Measurements from ENCODE around the gene HOXC9.

HOXC9 gene

DNA sequence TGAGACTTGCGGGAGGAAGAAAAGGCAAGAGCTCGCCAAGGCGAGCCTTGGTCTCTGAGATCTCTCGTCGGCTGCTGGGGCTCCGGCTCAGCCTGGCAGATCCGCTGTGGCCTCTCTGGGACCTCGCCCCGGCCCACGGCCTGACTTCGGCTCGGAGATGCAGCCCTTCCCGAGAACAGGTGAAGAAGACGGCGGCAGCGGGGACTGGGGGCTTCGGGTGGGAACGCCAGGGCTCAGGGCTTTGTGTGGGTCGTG is 6.0 kb upstream of the HOXC9 start:
- peaks cover 97% of the 10 kb centered on the region for H3K27me3 ChIP-seq (ENCODE audit: low read depth, low read length)
- H3K4me1 ChIP-seq (ENCODE audit: control insufficient read depth in 1 of 2, insufficient read depth in 2 of 2, low read length in 2 of 2): peaks cover 0 to 26% of the 10 kb centered on the region in 2 donors
- H3K4me3 ChIP-seq (ENCODE audit: low read depth in 1 of 2, low read length in 2 of 2): no peak overlapping the region
- no peaks in the 10 kb centered on the region for H3K9me3 ChIP-seq (ENCODE audit: control insufficient read depth in 1 of 2, low read length in 2 of 2)
- H3K36me3 ChIP-seq (ENCODE audit: control insufficient read depth in 1 of 2, insufficient read depth in 2 of 2, low read length in 2 of 2): no peaks in the 10 kb centered on the region
- no peak overlapping the region for H3K27ac ChIP-seq (ENCODE audit: low read length)

DNA sequence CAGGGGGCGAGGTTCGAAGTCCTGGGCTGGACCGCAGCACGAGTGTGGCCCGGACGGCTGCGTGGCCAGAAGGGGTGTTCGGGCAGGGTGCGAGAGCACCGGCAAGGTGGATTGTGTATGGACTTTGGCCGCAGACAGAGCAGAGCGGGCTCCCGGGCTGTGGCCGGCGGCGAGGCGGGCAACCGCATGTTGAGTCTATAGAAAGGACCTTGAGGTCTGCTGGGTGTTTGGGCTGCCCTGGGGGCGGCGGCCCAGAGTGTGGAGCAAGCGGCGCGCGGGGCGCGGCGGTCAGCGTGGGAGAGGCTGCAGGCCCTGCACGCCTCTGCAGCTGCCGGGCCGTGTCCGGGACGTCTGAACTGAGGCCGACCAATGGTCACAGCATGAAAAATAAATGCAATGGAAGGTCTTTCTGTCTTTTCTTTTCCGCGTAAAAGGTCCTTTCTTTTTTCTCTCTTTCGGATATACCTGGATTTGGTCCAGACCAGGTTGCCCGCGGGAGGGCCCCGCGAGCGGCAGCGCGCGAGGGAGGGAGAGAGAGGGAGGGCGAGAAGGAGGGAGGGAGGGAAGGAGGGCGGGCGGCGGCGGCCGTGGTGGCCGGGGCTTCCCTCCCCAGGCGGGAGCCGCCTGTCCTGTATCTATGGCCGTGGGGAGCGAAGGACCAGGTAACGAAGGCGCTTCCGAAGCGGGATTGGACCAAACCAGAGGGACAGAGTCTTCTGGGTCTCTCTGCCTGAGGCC is 5.5 kb upstream of the HOXC9 start:
- Histone ChIP-seq H3K9me3 (ENCODE audit: control insufficient read depth in 1 of 2, low read length in 2 of 2) (no peaks in the 10 kb centered on the region), H3K36me3 (ENCODE audit: control insufficient read depth in 1 of 2, insufficient read depth in 2 of 2, low read length in 2 of 2) (no peaks in the 10 kb centered on the region), H3K27me3 (ENCODE audit: low read depth, low read length) (peaks cover 94% of the 10 kb centered on the region), H3K4me3 (ENCODE audit: low read depth in 1 of 2, low read length in 2 of 2) (peak overlapping the region in 1 of 2 donors; percentile 31), H3K27ac (ENCODE audit: low read length) (no peak overlapping the region), H3K4me1 (ENCODE audit: control insufficient read depth in 1 of 2, insufficient read depth in 2 of 2, low read length in 2 of 2) (peaks cover 0 to 26% of the 10 kb centered on the region in 2 donors)

DNA sequence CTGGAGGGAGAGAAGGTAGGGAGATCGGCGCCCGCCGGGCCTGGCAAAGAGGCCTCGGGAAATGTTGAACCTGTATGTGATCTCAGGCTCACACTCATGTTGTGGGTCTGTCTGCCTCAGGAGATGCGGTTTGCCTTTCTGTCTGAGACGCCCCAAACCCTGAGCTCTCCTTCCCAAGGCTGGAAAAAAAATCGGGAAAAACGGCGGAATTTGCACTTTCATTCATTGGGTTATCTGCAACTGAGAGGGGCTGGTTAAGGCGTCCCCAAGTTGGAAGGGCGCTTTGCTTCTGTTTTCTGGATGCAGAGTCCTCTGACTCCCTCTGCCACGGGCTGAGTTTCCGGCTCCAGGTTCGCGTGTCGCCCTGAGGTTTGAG is 5.0 kb upstream of the HOXC9 start:
- Histone ChIP-seq H3K4me3 (ENCODE audit: low read depth in 1 of 2, low read length in 2 of 2) (peak overlapping the region; percentile 66 to 71), H3K9me3 (ENCODE audit: control insufficient read depth in 1 of 2, low read length in 2 of 2) (no peaks in the 10 kb centered on the region), H3K36me3 (ENCODE audit: control insufficient read depth in 1 of 2, insufficient read depth in 2 of 2, low read length in 2 of 2) (peaks cover 0 to 3% of the 10 kb centered on the region in 2 donors), H3K4me1 (ENCODE audit: control insufficient read depth in 1 of 2, insufficient read depth in 2 of 2, low read length in 2 of 2) (peaks cover 0 to 29% of the 10 kb centered on the region in 2 donors), H3K27ac (ENCODE audit: low read length) (no peak overlapping the region), H3K27me3 (ENCODE audit: low read depth, low read length) (peaks cover 94% of the 10 kb centered on the region)

DNA sequence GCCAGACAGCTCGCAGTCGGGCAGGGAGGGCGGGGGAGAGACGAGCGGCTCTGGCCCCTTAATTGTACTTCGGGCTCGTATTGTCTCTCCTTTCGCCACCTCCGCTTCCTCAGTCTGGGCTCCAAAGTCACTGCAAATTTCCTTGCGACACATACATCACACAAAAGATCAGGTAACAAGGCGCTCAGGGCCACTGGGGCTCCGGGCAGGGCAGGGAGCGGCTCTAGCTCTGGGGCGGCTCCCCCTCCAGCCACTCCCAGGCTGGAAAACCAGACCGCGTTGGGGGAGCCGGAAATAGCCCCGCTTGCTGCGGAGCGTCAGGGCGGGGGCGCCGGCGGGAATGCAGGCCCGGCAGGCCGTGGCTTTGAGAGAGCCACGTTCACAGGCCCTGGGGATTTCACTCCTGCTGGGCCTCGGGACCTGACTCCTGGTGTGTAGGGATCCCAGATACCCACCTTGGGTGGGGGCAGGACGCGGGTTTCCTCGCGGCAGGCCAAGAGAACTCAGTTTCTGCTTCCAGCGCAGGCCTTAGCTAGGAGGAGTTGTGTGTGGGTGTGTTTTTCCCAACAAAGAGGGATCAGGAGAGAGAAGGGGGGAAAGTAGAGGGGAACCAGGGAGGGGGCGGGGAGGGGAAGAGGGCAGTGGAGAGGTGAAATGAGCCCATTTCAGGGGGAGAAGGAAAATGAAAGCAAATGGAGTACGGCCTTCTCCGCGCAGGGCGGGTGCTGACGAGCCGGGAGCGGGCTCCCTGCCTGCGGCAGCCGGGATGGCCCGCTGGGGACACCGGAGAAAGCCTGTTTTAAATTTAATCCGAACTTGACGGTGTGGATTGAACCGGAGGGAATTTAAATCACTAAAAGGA is 4.4 kb upstream of the HOXC9 start:
- Histone ChIP-seq H3K9me3 (ENCODE audit: control insufficient read depth in 1 of 2, low read length in 2 of 2) (no peaks in the 10 kb centered on the region), H3K4me3 (ENCODE audit: low read depth in 1 of 2, low read length in 2 of 2) (peak overlapping the region; percentile 66 to 71), H3K4me1 (ENCODE audit: control insufficient read depth in 1 of 2, insufficient read depth in 2 of 2, low read length in 2 of 2) (peaks cover 0 to 36% of the 10 kb centered on the region in 2 donors), H3K36me3 (ENCODE audit: control insufficient read depth in 1 of 2, insufficient read depth in 2 of 2, low read length in 2 of 2) (peaks cover 0 to 3% of the 10 kb centered on the region in 2 donors), H3K27ac (ENCODE audit: low read length) (no peak overlapping the region), H3K27me3 (ENCODE audit: low read depth, low read length) (peaks cover 94% of the 10 kb centered on the region)

DNA sequence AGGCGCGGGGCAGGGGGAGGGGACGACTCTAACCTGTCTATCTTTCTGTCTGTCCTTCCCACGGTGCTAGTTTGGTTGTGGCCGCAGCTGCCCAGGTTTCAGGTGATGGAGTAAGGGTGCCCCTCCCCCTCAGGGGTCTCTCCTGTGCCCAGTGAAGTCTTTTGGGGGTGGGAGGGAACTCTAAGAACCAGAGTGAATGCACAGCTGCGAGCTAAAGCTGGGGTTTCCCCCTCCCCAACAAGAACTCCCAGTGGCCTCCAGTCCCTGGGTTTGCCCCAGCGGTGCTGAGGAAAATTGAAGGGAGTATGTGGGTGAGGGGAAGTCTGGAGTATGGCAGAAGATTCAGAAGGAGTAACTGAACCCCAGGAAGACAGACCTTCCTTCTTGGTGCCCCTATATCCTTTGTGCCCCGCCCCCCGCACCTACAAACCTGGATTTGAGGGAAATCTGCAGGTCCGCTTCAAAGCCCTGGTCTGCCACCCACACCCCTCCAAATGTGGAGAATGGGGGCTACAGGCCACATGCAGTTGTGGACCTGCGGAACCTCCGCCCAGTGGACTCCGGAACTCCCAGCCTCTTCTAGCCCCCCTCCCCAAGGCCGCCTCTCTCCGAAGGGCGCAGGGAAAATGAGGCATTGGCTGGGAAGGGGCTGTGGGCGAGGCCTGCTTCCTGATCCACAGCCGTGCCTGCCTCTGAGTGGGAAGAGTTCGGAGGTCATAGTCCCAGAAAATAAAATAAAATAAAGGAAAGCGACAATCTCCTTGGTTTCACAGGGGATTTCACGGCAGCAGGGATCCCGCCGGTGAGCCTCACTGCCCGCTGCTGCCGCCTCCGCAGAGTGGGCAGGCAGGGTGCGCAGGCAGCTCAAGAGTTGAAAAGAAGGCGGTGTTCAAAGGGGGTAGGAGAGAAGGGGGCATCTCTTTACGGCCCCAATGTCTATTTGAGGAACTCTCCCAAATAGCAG is 3.4 kb upstream of the HOXC9 start:
- peaks cover 0 to 37% of the 10 kb centered on the region in 2 donors for H3K4me1 ChIP-seq (ENCODE audit: control insufficient read depth in 1 of 2, insufficient read depth in 2 of 2, low read length in 2 of 2)
- no peaks in the 10 kb centered on the region for H3K9me3 ChIP-seq (ENCODE audit: control insufficient read depth in 1 of 2, low read length in 2 of 2)
- H3K27me3 ChIP-seq (ENCODE audit: low read depth, low read length): peaks cover 94% of the 10 kb centered on the region
- H3K36me3 ChIP-seq (ENCODE audit: control insufficient read depth in 1 of 2, insufficient read depth in 2 of 2, low read length in 2 of 2): peaks cover 0 to 3% of the 10 kb centered on the region in 2 donors
- no peak overlapping the region for H3K27ac ChIP-seq (ENCODE audit: low read length)
- peak overlapping the region; percentile 66 to 71 for H3K4me3 ChIP-seq (ENCODE audit: low read depth in 1 of 2, low read length in 2 of 2)

DNA sequence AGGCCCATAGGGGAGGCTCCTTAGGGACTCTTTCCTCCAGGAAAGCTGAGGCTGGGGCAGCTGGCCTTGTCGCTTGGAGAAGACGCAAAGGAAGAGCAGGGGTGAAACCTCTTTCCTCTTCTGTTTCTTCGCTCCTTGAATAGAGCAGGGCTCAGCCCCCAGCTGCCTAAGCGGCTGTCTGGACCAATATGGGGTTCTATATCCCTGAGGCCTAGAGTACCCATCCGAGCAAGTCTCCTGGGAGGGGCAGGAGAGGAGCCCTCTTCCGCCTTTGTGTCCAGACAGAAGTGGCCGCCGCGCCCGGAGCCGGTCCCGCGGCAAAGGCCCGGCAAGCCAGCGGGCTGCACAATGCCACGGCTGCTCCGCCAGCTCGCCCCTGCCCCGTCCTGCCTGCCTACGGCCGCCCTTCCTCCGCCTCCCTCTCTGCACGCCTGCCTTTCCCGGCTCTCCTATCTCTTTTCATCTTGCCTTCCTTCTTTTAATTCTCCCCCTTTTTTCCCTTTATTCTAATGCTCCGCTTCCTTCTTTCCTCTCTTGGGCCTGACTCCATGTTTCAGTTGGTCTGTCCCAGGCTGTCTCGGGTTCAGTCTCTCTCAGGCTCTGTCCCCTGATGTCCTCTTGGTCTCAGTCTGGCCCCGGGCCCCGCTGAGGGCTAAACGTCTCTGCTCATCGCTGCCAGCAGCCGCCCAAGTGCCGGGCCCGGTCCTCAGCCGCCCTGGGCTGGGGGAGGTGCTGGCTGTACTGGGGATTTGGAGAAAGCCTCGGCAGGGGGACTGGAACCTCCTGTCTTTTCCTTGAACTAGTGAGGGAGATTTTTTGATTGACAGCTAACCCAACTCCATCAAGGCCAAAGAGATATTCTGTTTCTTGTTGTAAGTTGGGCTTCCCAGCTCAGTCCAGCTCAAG is 2.5 kb upstream of the HOXC9 start:
- Histone ChIP-seq H3K9me3 (ENCODE audit: control insufficient read depth in 1 of 2, low read length in 2 of 2) (no peaks in the 10 kb centered on the region), H3K27ac (ENCODE audit: low read length) (no peak overlapping the region), H3K4me3 (ENCODE audit: low read depth in 1 of 2, low read length in 2 of 2) (no peak overlapping the region), H3K27me3 (ENCODE audit: low read depth, low read length) (peaks cover 94% of the 10 kb centered on the region), H3K4me1 (ENCODE audit: control insufficient read depth in 1 of 2, insufficient read depth in 2 of 2, low read length in 2 of 2) (peaks cover 0 to 37% of the 10 kb centered on the region in 2 donors), H3K36me3 (ENCODE audit: control insufficient read depth in 1 of 2, insufficient read depth in 2 of 2, low read length in 2 of 2) (peaks cover 0 to 3% of the 10 kb centered on the region in 2 donors)

DNA sequence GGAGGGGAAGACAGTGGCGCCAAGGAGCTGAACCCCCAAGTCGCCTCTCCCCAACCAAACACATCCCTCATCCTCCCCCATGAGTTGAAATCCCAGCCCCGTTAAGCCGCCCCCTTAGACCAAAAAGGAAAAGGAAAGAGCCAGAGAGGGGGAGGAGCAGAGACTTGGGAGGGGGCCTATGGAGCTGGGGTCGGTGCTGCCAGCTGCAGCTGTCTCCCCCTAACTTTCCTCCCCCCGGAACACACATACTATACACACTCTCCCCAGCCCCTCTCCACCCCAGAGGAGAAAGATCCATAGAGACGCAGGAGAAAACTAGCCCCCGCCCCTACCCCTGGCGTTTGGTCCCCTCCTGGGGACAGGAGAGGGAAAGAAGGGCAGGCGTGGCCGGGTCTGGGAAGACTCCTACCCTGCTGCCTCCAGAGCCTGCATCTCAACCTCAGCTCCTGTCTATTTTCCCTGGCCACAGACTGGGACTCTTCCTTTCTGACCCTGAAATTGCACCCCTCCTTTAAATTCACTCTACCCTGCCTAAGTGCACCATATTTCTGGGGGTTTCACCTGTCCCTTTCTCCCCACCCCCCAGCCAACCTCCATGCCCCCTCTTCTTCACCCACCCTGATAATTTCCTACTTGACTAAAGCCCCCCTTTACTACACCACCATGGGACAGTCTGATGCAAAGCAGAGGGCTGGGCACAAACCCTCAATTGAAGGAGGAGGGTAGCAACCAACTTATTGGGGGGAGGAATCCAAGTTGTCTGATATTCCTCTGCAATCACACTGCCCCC is 1.7 kb upstream of the HOXC9 start:
- Histone ChIP-seq H3K27me3 (ENCODE audit: low read depth, low read length) (peaks cover 94% of the 10 kb centered on the region), H3K36me3 (ENCODE audit: control insufficient read depth in 1 of 2, insufficient read depth in 2 of 2, low read length in 2 of 2) (peaks cover 0 to 3% of the 10 kb centered on the region in 2 donors), H3K4me1 (ENCODE audit: control insufficient read depth in 1 of 2, insufficient read depth in 2 of 2, low read length in 2 of 2) (peaks cover 0 to 37% of the 10 kb centered on the region in 2 donors), H3K9me3 (ENCODE audit: control insufficient read depth in 1 of 2, low read length in 2 of 2) (no peaks in the 10 kb centered on the region), H3K4me3 (ENCODE audit: low read depth in 1 of 2, low read length in 2 of 2) (no peak overlapping the region), H3K27ac (ENCODE audit: low read length) (no peak overlapping the region)

DNA sequence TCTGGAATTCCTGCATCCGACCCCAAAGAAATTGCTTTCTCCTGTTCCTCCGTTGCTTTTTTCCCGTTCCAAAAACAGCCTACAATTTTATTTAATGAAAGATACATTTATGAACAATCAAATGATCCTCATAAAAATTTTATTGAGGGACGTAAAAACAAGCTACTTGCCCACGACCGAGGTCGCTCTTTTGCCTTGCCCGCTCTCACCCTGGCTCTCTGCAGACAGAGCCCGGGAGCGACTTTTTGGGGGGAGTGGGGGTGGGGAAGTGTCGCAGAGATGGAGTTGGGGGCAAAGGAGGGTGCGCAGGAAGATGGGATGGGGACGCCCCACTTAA is 1.1 kb upstream of the HOXC9 start:
- Histone ChIP-seq H3K4me3 (ENCODE audit: low read depth in 1 of 2, low read length in 2 of 2) (no peak overlapping the region), H3K27ac (ENCODE audit: low read length) (no peak overlapping the region), H3K4me1 (ENCODE audit: control insufficient read depth in 1 of 2, insufficient read depth in 2 of 2, low read length in 2 of 2) (peaks cover 0 to 37% of the 10 kb centered on the region in 2 donors), H3K27me3 (ENCODE audit: low read depth, low read length) (peaks cover 93% of the 10 kb centered on the region), H3K9me3 (ENCODE audit: control insufficient read depth in 1 of 2, low read length in 2 of 2) (no peaks in the 10 kb centered on the region), H3K36me3 (ENCODE audit: control insufficient read depth in 1 of 2, insufficient read depth in 2 of 2, low read length in 2 of 2) (peaks cover 0 to 3% of the 10 kb centered on the region in 2 donors)

DNA sequence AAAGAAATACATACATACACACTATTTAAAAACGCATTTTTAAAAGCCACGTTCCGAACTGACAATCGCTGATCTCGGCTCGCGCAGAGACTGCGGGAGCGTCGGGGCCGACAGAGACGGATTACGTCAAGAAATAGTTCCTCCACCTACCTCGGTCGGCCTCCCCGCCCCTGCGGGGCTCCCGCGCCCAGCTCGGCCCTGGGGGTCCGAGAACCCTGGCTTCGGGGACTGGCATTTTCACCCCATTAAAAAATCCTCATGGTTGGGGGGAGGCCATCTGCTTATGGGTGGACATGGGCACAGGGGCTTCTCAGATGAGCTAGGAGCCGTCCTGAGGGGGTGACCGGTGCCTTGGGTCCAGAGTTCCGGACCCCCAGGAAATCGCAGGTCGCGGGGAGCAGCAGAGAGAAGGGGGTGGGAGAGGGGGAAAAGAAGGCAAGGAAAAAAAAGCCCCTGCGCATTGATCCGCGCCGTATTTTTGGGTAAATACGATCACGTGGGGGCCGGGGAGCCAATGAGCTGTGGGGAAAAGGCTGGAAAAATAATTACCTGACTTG is 324 bp upstream of the HOXC9 start:
- Histone ChIP-seq H3K4me1 (ENCODE audit: control insufficient read depth in 1 of 2, insufficient read depth in 2 of 2, low read length in 2 of 2) (peaks cover 0 to 30% of the 10 kb centered on the region in 2 donors), H3K36me3 (ENCODE audit: control insufficient read depth in 1 of 2, insufficient read depth in 2 of 2, low read length in 2 of 2) (peaks cover 0 to 3% of the 10 kb centered on the region in 2 donors), H3K9me3 (ENCODE audit: control insufficient read depth in 1 of 2, low read length in 2 of 2) (no peaks in the 10 kb centered on the region), H3K27me3 (ENCODE audit: low read depth, low read length) (peaks cover 93% of the 10 kb centered on the region), H3K27ac (ENCODE audit: low read length) (no peak overlapping the region), H3K4me3 (ENCODE audit: low read depth in 1 of 2, low read length in 2 of 2) (peak overlapping the region in 1 of 2 donors; percentile 46)
